Brain microvascular endothelial cell (primary cell): Measurements from ENCODE around the gene PITPNM1.

Source experiments
- DNase-seq: peaks from one replicate; pipeline ENCODE4 v3.0.0-alpha.2; 2020
- H3K27ac ChIP-seq: fragments of 250-450 bp; sonication (Bioruptor Pico); 2 replicates; pipeline ENCODE4 v1.5.1; 2020; ENCODE audit warnings: mild to moderate bottlenecking, moderate library complexity
- H3K27me3 ChIP-seq: fragments of 250-450 bp; sonication (Bioruptor Pico); replicated peaks from 2 replicates; pipeline ENCODE4 v1.5.1; 2020; ENCODE audit warnings: mild to moderate bottlenecking
- H3K36me3 ChIP-seq: fragments of 250-450 bp; sonication (Bioruptor Pico); replicated peaks from 2 replicates; pipeline ENCODE4 v1.5.1; 2020; ENCODE audit warnings: mild to moderate bottlenecking
- H3K4me3 ChIP-seq: 2 replicates; pipeline ENCODE4 v1.5.1; 2011; ENCODE audit warnings: low read depth, mild to moderate bottlenecking, control low read depth, low read length, moderate library complexity
- in situ Hi-C: cut with HindIII; loops from 2 replicates; pipeline ENCODE4 v1.10.0; 2017; ENCODE audit warnings: low sequenced_read_pairs, low pct_ligation_motif_present
- TF ChIP-seq, protein P1 (sequence below): IDR thresholded peaks from 2 replicates; pipeline ENCODE4 v1.5.1; 2011; ENCODE audit warnings: low read depth, mild to moderate bottlenecking, moderate library complexity, low read length, control low read depth, inconsistent platforms; ENCODE audit errors: missing control alignments

Gene PITPNM1

DNA sequence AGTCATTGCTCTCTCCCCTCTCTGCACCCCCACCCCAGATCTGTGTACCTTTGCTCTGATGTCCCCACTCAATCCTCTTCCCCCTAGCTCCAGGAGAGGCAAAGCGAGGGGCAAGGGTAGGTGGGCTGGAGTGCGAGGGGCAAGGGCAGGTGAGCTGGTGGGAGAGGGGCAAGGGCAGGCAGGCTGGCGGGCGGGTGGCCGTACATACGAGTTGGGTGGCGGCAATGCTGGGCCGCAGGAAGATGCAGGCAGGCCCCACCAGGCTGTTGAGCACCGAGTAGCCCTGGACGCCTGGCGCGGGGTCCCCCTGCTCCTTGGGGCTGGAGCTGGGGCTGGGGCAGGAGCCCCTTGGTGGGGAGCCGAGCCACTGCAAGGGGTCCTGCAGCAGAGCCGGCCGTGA is 17.2 kb upstream of the PITPNM1 start:
- TF ChIP-seq, protein P1, sequence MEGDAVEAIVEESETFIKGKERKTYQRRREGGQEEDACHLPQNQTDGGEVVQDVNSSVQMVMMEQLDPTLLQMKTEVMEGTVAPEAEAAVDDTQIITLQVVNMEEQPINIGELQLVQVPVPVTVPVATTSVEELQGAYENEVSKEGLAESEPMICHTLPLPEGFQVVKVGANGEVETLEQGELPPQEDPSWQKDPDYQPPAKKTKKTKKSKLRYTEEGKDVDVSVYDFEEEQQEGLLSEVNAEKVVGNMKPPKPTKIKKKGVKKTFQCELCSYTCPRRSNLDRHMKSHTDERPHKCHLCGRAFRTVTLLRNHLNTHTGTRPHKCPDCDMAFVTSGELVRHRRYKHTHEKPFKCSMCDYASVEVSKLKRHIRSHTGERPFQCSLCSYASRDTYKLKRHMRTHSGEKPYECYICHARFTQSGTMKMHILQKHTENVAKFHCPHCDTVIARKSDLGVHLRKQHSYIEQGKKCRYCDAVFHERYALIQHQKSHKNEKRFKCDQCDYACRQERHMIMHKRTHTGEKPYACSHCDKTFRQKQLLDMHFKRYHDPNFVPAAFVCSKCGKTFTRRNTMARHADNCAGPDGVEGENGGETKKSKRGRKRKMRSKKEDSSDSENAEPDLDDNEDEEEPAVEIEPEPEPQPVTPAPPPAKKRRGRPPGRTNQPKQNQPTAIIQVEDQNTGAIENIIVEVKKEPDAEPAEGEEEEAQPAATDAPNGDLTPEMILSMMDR, result no peak
- no peak for DNase-seq
- in situ Hi-C loops, result no loop called here
- no peaks in the 10 kb centered on the region for H3K36me3 ChIP-seq
- H3K27ac ChIP-seq, result no peak overlapping the region
- H3K4me3 ChIP-seq, result no peak overlapping the region
- H3K27me3 ChIP-seq, result no peaks in the 10 kb centered on the region

DNA sequence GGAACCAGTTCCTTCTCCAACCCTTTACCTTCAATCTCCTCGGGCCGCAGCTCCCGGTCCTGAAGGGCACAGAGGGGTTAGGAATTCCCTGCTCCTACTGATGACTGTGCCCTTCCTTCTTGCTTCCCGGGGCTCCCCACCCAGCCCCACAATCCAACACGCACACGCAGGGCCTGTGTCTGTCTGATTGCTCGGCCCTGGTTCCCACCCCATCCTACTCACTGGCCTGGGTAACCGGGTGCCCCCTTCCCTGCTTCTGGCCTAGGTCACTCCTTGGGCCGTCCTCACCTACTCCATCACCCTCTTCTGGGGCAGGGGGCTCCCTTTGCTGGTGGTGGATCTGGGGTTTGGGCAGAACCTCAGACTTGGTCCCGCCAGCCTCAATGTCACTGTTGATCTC is 16.8 kb upstream of the PITPNM1 start:
- in situ Hi-C loops, result no loop called here
- TF ChIP-seq, protein P1, result no peak
- no peak overlapping the region for H3K4me3 ChIP-seq
- no peak overlapping the region for H3K27ac ChIP-seq
- H3K27me3 ChIP-seq, result no peaks in the 10 kb centered on the region
- DNase-seq, result no peak
- H3K36me3 ChIP-seq, result no peaks in the 10 kb centered on the region

DNA sequence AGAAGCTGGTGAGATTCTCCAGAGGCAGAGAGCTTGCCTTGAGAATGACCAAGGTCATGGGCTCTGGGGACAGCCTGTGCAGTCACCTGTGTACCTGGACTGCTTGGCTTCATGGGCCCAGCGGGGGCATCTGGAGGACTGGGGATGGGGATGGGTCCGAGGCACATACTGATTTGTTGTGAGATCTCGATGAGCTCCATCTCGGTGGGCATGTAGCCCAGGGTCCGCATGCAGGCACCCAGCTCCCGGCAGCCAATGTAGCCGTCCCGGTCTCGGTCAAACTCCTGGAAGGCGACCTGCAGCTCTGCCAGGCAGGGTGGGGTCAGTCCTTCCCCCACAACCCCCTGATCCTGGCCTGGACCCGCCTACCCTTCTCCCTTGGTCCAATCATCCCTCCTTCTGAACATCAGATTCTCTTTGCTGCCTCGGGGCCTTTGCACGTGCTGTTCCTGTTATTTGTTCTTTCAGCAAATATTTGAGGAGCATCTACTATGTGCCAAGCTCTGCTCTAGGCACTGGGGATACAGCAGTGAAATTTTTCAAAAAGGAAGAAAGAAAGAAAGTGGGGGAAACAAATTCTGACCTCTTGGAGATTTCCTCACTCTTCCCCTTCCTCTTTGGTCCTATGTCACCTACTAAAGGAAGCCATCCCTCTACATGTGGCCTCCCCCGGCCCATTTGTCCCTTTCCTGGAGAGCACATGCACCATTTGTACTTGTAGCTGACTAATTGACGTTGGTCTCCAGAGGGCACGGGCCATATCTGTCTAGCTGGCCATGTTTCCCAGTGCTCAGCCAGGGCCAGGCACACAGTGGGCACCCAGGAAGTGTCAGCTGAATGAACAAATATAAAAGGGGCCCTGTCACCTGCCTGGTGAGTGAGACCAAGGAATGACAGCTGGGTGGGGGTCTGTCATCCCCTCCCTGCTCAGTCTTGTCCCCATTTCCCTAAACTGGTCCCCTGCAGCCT is 16.0 kb upstream of the PITPNM1 start:
- no peaks in the 10 kb centered on the region for H3K27me3 ChIP-seq
- H3K4me3 ChIP-seq, result no peak overlapping the region
- H3K36me3 ChIP-seq, result no peaks in the 10 kb centered on the region
- TF ChIP-seq, protein P1, result no peak
- H3K27ac ChIP-seq, result no peak overlapping the region
- DNase-seq, result no peak
- in situ Hi-C loops, result no loop called here

DNA sequence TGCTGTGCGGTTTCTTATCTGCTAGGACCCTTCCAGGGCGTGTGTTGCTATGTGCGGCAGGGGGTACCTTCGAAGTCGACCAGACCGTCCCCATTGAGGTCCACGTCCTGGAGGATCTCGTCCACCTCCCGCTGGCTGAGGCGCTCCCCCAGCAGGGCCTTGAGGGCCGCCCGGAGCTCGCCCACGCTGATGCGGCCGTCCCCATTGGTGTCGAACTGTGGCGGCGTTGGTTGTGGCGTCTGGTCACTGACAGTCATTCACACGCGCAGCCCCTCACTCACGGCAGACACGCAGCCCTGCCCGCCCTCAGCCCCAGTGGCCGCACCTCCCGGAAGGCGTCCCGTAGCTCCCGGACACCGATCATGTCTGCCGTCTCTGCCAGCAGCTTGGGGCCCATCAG is 14.6 kb upstream of the PITPNM1 start:
- H3K4me3 ChIP-seq, result no peak overlapping the region
- no peak for DNase-seq
- H3K36me3 ChIP-seq, result no peaks in the 10 kb centered on the region
- TF ChIP-seq, protein P1, result no peak
- H3K27me3 ChIP-seq, result no peaks in the 10 kb centered on the region
- no peak overlapping the region for H3K27ac ChIP-seq
- in situ Hi-C loops, result no loop called here

DNA sequence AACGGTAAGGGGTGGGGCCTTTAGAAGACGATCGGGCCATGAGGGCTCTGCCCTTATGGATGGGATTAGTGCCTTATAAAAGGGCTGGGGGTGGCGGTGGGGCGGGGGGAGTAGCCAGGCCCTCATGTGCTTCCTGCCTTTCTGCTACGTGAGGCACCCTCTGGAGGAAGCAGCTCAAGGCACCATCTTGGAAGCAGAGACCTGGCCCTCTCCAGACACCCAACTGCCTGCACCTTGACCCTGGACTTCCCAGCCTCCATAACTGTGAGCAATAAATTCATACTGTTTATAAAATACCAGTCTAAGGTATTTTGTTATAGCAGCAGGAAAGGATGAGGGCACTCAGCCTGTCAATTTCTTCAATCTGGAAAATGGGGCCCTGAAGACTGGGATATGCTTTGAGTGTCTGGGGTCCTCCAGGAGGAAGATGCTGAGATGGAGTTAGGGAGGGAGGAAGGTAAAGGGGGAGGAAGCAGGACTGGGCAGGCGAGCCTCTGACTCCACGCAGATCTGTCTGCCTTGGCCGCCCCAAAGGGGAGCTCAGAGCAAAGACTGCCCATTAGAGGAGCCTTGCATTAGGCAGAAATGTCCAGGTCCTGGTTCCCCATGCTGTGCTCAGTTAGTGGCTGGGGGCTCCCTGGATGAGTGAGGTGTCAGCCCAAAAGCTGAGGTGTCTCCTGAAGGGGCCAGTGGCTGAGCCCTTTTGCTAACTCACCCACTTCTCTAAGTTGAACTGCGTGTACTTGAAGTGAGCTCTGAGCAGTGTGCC is 12.8 kb upstream of the PITPNM1 start:
- TF ChIP-seq, protein P1, result no peak
- no peaks in the 10 kb centered on the region for H3K36me3 ChIP-seq
- no peak for DNase-seq
- no peak overlapping the region for H3K27ac ChIP-seq
- no peak overlapping the region for H3K4me3 ChIP-seq
- H3K27me3 ChIP-seq, result no peaks in the 10 kb centered on the region
- in situ Hi-C loops, result no loop called here
